ENCODE measurements around the gene UBE2E2.

UBE2E2 gene

GRCh38 chr3:23238156-23238555 is 35.0 kb downstream of the UBE2E2 start:
- TF ChIP-seq, protein P1, sequence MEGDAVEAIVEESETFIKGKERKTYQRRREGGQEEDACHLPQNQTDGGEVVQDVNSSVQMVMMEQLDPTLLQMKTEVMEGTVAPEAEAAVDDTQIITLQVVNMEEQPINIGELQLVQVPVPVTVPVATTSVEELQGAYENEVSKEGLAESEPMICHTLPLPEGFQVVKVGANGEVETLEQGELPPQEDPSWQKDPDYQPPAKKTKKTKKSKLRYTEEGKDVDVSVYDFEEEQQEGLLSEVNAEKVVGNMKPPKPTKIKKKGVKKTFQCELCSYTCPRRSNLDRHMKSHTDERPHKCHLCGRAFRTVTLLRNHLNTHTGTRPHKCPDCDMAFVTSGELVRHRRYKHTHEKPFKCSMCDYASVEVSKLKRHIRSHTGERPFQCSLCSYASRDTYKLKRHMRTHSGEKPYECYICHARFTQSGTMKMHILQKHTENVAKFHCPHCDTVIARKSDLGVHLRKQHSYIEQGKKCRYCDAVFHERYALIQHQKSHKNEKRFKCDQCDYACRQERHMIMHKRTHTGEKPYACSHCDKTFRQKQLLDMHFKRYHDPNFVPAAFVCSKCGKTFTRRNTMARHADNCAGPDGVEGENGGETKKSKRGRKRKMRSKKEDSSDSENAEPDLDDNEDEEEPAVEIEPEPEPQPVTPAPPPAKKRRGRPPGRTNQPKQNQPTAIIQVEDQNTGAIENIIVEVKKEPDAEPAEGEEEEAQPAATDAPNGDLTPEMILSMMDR (IDR thresholded peaks at IDR 0.05; ENCODE audit: borderline replicate concordance, insufficient read depth, low read depth, low read length), result no peak
- no peak overlapping the region for H3K4me3 ChIP-seq (ENCODE audit: low read depth, low read length)

DNA sequence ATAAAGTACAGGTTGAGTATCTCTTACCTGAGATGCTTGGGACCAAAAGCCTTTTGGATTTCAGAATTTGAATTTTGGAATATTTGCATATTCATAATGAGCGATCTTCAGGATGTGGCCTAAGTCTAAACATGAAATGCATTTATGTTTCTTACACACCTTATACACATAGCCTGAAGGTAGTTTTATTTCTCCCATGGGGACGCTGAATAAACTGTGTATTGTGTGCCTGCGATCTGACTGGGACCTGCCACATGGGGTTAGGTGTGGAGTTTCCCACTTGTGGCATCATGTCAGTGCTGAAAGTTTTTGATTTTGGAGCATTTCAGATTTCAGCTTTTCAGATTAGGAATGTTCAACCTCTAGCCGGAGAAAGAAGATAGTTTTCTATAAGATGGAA is 35.5 kb downstream of the UBE2E2 start:
- H3K4me3 ChIP-seq (ENCODE audit: low read depth, low read length), result no peak overlapping the region
- TF ChIP-seq, protein P1 (IDR thresholded peaks at IDR 0.05; ENCODE audit: borderline replicate concordance, insufficient read depth, low read depth, low read length), result no peak

GRCh38 chr3:23239211-23240068 is 36.3 kb downstream of the UBE2E2 start:
- no peak overlapping the region for H3K4me3 ChIP-seq (ENCODE audit: low read depth, low read length)
- TF ChIP-seq, protein P1 (IDR thresholded peaks at IDR 0.05; ENCODE audit: borderline replicate concordance, insufficient read depth, low read depth, low read length), result no peak

GRCh38 chr3:23240171-23240785 is 37.2 kb downstream of the UBE2E2 start:
- TF ChIP-seq, protein P1 (IDR thresholded peaks at IDR 0.05; ENCODE audit: borderline replicate concordance, insufficient read depth, low read depth, low read length), result no peak
- no peak overlapping the region for H3K4me3 ChIP-seq (ENCODE audit: low read depth, low read length)

- TF ChIP-seq, protein P1 (IDR thresholded peaks at IDR 0.05; ENCODE audit: borderline replicate concordance, insufficient read depth, low read depth, low read length), result no peak
Observed at GRCh38 chr3:23241256-23241655, 38.1 kb downstream of the UBE2E2 start.

DNA sequence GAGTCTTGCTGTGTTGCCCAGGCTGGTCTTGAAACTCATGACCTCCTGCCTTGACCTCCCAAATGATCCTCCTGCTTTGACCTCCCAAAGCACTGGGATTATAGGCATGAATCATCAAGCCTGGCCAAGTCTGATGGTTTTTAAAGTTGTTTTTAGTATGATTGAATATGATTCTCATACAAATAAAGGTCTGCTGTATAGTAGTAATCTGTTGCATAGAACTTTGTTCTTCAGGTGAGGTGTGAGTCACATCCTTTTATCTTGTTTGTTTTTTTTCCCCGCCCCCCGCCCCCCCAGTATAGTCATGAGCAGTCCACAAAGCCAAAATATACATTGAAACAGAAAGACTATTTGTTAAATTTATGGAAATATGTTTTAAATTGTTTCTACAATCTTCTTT is 39.0 kb downstream of the UBE2E2 start:
- TF ChIP-seq, protein P1 (IDR thresholded peaks at IDR 0.05; ENCODE audit: borderline replicate concordance, insufficient read depth, low read depth, low read length), result no peak
- no peak overlapping the region for H3K4me3 ChIP-seq (ENCODE audit: low read depth, low read length)

More at GRCh38 chr3:23241256-23241655, 38.1 kb downstream of the UBE2E2 start:
- H3K4me3 ChIP-seq (ENCODE audit: low read depth, low read length), result no peak overlapping the region
